Measurements from ENCODE around the gene RILPL2.

DNA sequence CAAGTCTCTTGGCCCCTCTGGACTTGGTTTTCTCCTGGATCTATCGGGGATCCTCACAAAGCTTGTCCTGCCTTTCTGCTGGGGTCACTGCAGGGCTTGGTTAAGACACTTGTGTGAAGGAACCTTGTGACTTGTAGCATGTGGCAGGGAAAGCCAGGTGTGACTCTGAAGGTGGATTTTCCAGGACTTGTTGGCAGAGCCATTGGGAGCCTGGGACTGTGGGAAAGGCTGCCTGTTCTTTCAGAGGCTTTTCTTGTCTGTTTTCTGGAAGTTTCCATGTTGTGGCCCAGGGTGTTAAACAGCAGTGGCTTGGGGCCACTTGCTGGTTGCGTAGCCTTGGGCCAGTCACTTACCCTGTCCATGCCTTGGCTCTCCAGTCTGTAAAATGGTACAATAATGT, 39.9 kb downstream of the RILPL2 start:
- TF ChIP-seq CTCF (IDR thresholded peaks at IDR 0.05 in 8 of 11, conservative IDR thresholded peaks at IDR 0.05 in 3 of 11): no peak
- TF ChIP-seq POLR2AphosphoS5 (IDR thresholded peaks at IDR 0.05): no peak
- TF ChIP-seq POLR2A (IDR thresholded peaks at IDR 0.05): no peak

Measured in spleen (tissue), 7 donors.